Measurements from ENCODE around the gene ACTRT2. TPM values are rescaled to one million over a fixed set of nuclear protein-coding genes. Genes with fewer than 3 reads are reported as not detected.

ACTRT2 gene
- total and polyA plus RNA-seq, 2 experiments from 2014 or later: not detected

DNA sequence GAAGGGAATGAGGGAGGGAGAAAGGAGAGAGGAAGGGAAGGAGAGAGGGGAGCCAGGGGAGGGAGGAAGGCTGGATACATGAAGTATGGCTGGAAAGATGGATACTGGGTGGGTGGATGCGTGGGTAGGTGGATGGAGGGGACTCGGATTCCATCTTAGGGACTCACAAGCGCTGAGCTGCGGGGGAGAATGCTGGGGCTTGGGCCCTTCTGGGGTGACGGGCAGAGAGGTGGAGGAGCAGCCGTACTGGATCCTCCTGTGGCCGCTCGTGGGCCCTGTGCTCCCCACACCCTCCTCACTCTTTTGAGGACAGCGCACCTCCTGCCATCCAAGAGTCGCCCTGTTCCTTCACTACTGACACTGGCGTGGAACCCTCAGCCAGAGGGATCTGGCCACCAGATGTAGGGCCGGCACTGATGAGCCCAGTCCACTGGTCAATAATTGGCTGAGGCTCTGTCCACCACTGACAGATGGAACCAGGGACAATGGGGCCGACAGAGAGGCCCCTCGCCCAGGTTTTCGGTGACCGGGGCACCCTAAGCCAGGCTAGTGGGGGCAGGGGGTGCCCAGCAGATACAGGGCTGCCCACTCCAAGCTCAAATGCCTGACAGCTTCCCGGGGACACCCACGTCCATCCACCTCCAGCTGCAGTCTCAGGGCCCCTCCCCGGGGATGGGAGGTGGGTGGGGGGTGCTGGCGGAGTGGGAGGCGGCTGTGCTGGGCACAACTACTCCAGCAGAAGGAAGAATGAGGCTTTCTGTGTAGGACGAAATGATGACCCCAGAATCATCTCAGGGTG is 4.4 kb upstream of the ACTRT2 start:
- H2AFZ ChIP-seq: no peak overlapping the region
- peaks cover 27% of the 10 kb centered on the region; the same call in 2 of the 3 replicates for H3K4me1 Mint-ChIP-seq

More for the DNA sequence above, 4.4 kb upstream of the ACTRT2 start:
- Histone ChIP-seq H3K79me2 (replicated peaks; ENCODE audit: insufficient read depth) (no peaks in the 10 kb centered on the region), H3K27ac (ENCODE audit: low read depth) (no peak overlapping the region), H3K27me3 (ENCODE audit: insufficient read depth) (no peaks in the 10 kb centered on the region), H3K36me3 (ENCODE audit: insufficient read depth) (no peaks in the 10 kb centered on the region), H4K20me1 (replicated peaks; ENCODE audit: insufficient read depth) (no peaks in the 10 kb centered on the region), H3K4me1 (ENCODE audit: insufficient read depth) (peaks cover 4% of the 10 kb centered on the region; the same call in 1 of the 2 replicates), H3K4me3 (no peak overlapping the region), H3K9me2 (ENCODE audit: insufficient read depth) (no peaks in the 10 kb centered on the region), H3F3A (replicated peaks; ENCODE audit: low read depth) (no peaks in the 10 kb centered on the region), H3K4me2 (no peak overlapping the region)
- TF ChIP-seq JUNB (IDR thresholded peaks at IDR 0.05; ENCODE audit: unreplicated experiment): no peak
- TF ChIP-seq, protein P1, sequence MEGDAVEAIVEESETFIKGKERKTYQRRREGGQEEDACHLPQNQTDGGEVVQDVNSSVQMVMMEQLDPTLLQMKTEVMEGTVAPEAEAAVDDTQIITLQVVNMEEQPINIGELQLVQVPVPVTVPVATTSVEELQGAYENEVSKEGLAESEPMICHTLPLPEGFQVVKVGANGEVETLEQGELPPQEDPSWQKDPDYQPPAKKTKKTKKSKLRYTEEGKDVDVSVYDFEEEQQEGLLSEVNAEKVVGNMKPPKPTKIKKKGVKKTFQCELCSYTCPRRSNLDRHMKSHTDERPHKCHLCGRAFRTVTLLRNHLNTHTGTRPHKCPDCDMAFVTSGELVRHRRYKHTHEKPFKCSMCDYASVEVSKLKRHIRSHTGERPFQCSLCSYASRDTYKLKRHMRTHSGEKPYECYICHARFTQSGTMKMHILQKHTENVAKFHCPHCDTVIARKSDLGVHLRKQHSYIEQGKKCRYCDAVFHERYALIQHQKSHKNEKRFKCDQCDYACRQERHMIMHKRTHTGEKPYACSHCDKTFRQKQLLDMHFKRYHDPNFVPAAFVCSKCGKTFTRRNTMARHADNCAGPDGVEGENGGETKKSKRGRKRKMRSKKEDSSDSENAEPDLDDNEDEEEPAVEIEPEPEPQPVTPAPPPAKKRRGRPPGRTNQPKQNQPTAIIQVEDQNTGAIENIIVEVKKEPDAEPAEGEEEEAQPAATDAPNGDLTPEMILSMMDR (conservative IDR thresholded peaks at IDR 0.05; ENCODE audit: low read depth in 2 of 2): no peak
- TF ChIP-seq ZNF331 (CRISPR knock-in tag; IDR thresholded peaks at IDR 0.05; ENCODE audit: low read depth): no peak
- no peak for TF ChIP-seq EZH2phosphoT487 (IDR thresholded peaks at IDR 0.05; ENCODE audit: unreplicated experiment)
- no peak for TF ChIP-seq NANOG (IDR thresholded peaks at IDR 0.05; ENCODE audit: borderline replicate concordance)
- no peak for TF ChIP-seq STAT1 (IDR thresholded peaks at IDR 0.05; ENCODE audit: unreplicated experiment)
- TF ChIP-seq, protein P2, sequence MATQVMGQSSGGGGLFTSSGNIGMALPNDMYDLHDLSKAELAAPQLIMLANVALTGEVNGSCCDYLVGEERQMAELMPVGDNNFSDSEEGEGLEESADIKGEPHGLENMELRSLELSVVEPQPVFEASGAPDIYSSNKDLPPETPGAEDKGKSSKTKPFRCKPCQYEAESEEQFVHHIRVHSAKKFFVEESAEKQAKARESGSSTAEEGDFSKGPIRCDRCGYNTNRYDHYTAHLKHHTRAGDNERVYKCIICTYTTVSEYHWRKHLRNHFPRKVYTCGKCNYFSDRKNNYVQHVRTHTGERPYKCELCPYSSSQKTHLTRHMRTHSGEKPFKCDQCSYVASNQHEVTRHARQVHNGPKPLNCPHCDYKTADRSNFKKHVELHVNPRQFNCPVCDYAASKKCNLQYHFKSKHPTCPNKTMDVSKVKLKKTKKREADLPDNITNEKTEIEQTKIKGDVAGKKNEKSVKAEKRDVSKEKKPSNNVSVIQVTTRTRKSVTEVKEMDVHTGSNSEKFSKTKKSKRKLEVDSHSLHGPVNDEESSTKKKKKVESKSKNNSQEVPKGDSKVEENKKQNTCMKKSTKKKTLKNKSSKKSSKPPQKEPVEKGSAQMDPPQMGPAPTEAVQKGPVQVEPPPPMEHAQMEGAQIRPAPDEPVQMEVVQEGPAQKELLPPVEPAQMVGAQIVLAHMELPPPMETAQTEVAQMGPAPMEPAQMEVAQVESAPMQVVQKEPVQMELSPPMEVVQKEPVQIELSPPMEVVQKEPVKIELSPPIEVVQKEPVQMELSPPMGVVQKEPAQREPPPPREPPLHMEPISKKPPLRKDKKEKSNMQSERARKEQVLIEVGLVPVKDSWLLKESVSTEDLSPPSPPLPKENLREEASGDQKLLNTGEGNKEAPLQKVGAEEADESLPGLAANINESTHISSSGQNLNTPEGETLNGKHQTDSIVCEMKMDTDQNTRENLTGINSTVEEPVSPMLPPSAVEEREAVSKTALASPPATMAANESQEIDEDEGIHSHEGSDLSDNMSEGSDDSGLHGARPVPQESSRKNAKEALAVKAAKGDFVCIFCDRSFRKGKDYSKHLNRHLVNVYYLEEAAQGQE (IDR thresholded peaks at IDR 0.05; ENCODE audit: unreplicated experiment): no peak
- TF ChIP-seq POLR2AphosphoS5 (IDR thresholded peaks at IDR 0.05; ENCODE audit: low read depth): no peak
- TF ChIP-seq CREB1 (CRISPR knock-in tag; IDR thresholded peaks at IDR 0.05; ENCODE audit: low read depth): no peak
- TF ChIP-seq EZH2 (IDR thresholded peaks at IDR 0.05; ENCODE audit: low read depth, unreplicated experiment): no peak
- TF ChIP-seq, protein P3, sequence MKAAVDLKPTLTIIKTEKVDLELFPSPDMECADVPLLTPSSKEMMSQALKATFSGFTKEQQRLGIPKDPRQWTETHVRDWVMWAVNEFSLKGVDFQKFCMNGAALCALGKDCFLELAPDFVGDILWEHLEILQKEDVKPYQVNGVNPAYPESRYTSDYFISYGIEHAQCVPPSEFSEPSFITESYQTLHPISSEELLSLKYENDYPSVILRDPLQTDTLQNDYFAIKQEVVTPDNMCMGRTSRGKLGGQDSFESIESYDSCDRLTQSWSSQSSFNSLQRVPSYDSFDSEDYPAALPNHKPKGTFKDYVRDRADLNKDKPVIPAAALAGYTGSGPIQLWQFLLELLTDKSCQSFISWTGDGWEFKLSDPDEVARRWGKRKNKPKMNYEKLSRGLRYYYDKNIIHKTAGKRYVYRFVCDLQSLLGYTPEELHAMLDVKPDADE (IDR thresholded peaks at IDR 0.05): no peak
- TF ChIP-seq, protein P4, sequence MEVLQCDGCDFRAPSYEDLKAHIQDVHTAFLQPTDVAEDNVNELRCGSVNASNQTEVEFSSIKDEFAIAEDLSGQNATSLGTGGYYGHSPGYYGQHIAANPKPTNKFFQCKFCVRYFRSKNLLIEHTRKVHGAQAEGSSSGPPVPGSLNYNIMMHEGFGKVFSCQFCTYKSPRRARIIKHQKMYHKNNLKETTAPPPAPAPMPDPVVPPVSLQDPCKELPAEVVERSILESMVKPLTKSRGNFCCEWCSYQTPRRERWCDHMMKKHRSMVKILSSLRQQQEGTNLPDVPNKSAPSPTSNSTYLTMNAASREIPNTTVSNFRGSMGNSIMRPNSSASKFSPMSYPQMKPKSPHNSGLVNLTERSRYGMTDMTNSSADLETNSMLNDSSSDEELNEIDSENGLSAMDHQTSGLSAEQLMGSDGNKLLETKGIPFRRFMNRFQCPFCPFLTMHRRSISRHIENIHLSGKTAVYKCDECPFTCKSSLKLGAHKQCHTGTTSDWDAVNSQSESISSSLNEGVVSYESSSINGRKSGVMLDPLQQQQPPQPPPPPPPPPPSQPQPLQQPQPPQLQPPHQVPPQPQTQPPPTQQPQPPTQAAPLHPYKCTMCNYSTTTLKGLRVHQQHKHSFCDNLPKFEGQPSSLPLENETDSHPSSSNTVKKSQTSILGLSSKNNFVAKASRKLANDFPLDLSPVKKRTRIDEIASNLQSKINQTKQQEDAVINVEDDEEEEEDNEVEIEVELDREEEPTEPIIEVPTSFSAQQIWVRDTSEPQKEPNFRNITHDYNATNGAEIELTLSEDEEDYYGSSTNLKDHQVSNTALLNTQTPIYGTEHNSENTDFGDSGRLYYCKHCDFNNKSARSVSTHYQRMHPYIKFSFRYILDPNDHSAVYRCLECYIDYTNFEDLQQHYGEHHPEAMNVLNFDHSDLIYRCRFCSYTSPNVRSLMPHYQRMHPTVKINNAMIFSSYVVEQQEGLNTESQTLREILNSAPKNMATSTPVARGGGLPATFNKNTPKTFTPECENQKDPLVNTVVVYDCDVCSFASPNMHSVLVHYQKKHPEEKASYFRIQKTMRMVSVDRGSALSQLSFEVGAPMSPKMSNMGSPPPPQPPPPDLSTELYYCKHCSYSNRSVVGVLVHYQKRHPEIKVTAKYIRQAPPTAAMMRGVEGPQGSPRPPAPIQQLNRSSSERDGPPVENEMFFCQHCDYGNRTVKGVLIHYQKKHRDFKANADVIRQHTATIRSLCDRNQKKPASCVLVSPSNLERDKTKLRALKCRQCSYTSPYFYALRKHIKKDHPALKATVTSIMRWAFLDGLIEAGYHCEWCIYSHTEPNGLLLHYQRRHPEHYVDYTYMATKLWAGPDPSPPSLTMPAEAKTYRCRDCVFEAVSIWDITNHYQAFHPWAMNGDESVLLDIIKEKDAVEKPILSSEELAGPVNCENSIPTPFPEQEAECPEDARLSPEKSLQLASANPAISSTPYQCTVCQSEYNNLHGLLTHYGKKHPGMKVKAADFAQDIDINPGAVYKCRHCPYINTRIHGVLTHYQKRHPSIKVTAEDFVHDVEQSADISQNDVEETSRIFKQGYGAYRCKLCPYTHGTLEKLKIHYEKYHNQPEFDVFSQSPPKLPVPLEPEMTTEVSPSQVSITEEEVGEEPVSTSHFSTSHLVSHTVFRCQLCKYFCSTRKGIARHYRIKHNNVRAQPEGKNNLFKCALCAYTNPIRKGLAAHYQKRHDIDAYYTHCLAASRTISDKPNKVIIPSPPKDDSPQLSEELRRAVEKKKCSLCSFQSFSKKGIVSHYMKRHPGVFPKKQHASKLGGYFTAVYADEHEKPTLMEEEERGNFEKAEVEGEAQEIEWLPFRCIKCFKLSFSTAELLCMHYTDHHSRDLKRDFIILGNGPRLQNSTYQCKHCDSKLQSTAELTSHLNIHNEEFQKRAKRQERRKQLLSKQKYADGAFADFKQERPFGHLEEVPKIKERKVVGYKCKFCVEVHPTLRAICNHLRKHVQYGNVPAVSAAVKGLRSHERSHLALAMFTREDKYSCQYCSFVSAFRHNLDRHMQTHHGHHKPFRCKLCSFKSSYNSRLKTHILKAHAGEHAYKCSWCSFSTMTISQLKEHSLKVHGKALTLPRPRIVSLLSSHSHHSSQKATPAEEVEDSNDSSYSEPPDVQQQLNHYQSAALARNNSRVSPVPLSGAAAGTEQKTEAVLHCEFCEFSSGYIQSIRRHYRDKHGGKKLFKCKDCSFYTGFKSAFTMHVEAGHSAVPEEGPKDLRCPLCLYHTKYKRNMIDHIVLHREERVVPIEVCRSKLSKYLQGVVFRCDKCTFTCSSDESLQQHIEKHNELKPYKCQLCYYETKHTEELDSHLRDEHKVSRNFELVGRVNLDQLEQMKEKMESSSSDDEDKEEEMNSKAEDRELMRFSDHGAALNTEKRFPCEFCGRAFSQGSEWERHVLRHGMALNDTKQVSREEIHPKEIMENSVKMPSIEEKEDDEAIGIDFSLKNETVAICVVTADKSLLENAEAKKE (CRISPR knock-in tag; IDR thresholded peaks at IDR 0.05): no peak
- no peak for TF ChIP-seq ZNF114 (CRISPR knock-in tag; IDR thresholded peaks at IDR 0.05)
- peaks cover 18% of the 10 kb centered on the region for H3K27me3 Mint-ChIP-seq (ENCODE audit: insufficient read depth, low read depth, poor library complexity)
- no peaks in the 10 kb centered on the region for H3K36me3 Mint-ChIP-seq (ENCODE audit: low read depth)
- no peak overlapping the region for H3K27ac Mint-ChIP-seq
- H3K9me3 Mint-ChIP-seq: peaks cover 9% of the 10 kb centered on the region
- no peak overlapping the region for H3K4me3 Mint-ChIP-seq
- ATAC-seq: no peak
- DNase-seq (ENCODE audit: low spot score): no peak

All from GM23338 (cell line).